ENCODE data around the gene RCAN3.
A peak's percentile ranks its signal among the peaks of the same experiment; 100 is the strongest.

The RCAN3 gene

DNA sequence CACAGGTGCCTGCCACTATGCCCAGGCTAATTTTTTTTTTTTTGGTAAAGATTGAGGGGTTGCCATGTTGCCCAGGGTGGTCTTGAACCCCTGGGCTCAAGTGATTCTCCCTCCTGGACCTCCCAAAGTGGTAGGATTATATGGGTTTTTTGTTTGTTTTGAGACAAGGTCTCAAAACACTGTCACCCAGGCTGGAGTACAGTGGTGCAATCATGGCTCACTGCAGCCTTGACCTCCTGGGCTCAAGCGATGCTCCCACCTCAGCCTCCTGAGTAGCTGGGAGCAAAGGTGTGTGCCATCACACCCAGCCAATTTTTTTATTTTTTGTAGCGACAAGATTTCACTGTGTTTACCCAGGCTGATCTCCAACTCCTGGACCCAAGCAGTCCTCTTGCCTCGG lies 8.9 kb upstream of the RCAN3 start:
- Mint-ChIP-seq H3K27me3 (no peaks in the 10 kb centered on the region), H3K4me1 (ENCODE audit: low read depth) (peaks cover 38% of the 10 kb centered on the region), H3K36me3 (ENCODE audit: low read depth) (no peaks in the 10 kb centered on the region), H3K9me3 (peaks cover 4% of the 10 kb centered on the region), H3K4me3 (no peak overlapping the region), H3K27ac (no peak overlapping the region)
- no peak for DNase-seq

DNA sequence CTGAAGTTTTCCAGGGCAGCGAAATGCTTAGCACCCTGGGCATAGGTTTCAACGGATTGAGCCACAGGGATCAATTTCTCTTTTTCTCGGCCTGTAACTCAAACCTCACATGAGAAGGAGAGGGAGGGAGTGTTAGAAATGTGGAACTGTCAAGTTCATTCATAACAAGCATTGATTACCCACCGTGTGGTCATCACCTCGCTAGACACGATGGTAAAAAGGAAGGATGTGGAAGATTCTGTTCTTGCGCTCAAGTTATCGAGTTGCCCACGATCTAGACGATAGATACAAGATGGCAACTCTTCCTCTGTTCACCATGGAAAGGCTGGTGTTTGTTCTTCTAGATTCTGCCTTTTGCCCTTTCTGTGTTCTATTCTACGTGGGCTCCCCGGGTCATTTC lies 4.0 kb upstream of the RCAN3 start:
- Mint-ChIP-seq H3K4me3 (no peak overlapping the region), H3K4me1 (ENCODE audit: low read depth) (peaks cover 41% of the 10 kb centered on the region), H3K9me3 (no peaks in the 10 kb centered on the region), H3K27ac (no peak overlapping the region), H3K36me3 (ENCODE audit: low read depth) (peaks cover 7% of the 10 kb centered on the region), H3K27me3 (no peaks in the 10 kb centered on the region)
- no peak for DNase-seq

DNA sequence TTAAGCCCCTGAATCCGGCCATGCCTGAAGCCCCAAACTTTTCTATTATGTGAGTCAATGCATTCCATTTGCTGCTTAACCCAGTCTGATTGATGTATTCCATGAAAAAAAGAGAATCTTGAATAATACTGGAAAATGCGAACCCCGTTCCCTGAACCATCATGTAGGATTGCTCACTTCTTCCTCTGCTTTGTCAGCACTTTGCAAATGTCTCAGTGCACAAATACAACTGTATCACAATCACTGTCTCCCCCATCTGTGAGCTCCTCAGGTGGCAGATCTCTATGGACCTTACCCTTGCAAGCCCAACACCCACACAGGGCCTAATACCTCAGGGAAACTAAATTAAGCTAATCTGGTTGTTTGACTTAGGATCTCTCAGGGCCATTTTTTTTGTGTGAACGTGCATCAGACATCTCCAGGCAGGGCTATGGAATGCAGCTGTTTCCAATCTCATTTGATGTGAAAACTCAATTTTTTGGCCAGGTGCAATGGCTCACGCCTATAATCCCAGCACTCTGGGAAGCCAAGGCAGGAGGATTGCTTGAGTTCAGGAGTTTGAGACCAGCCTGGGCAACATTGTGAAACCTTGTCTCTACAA lies 2.1 kb upstream of the RCAN3 start:
- Mint-ChIP-seq H3K4me3 (no peak overlapping the region), H3K27me3 (no peaks in the 10 kb centered on the region), H3K4me1 (ENCODE audit: low read depth) (peaks cover 55% of the 10 kb centered on the region), H3K27ac (peak overlapping the region; percentile 92), H3K9me3 (no peaks in the 10 kb centered on the region), H3K36me3 (ENCODE audit: low read depth) (peaks cover 16% of the 10 kb centered on the region)
- no peak for DNase-seq

DNA sequence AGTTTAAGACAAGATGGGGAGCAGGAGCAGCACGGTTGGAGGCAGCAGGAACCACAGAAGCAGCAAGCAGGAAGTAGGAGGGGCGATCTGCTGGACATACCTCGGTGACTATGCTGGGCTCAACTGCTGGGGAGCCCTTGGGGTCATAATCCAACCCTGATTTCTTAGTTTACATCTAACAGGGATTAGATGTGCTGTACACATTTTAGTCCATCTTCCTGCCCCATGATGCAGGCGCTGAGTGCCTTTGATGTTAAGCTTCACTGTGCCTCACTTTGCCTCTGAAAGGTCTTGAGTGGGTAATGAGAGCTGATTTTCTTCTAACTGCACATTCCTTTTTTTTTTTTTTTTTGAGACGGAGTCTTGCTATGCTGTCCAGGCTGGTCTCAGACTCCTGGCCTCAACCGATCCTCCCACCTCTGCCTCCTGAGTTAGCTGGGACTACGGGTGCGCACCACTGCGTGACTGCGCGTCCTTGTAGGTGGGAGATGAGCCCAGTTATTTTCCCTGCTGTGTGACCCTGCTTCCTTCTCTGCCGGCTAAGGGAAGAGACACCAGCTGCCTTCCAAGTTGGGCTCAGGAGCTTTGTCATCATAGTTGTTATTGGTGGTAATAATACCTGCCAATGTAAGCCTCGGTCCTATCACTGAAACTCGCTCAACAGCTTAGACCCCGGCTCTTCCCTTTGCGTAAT lies 1.1 kb upstream of the RCAN3 start:
- H3K4me3 Mint-ChIP-seq = peak overlapping the region; percentile 87
- H3K9me3 Mint-ChIP-seq = no peaks in the 10 kb centered on the region
- H3K27me3 Mint-ChIP-seq = no peaks in the 10 kb centered on the region
- DNase-seq = peak; percentile 50
- H3K4me1 Mint-ChIP-seq (ENCODE audit: low read depth) = peaks cover 63% of the 10 kb centered on the region
- peaks cover 16% of the 10 kb centered on the region for H3K36me3 Mint-ChIP-seq (ENCODE audit: low read depth)
- peak overlapping the region; percentile 92 for H3K27ac Mint-ChIP-seq

DNA sequence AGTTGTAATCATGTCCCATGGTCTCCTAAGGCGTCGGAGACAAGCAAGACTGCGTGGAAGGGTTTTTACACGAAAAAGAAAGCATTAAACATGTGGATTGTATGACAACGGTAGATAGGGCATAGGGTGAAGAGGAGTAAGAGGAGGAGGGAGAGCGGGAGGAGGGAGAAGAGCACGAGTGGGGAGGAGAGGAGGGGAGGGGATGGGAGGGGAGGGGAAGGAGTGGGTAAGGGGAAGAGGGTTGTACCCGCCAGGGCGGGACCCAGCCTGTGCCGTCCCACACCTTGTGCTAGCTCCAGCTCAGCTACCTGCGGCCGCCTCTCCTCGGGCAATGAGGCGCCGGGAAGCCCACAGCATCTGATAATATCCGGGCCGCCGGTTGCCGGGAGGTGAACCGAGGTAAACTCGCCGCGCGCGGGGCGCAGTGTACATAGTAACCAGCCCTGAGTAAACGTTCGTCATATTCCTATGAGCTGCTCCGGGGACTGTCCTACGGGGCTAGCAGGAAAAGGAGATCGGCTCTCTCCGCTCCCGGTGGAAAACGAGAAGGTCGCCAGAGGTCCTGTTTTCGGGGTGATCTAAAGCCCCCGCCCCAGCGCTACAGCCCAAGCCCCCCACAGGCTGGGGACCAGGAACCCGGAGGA lies 449 bp upstream of the RCAN3 start:
- DNase-seq = peak; percentile 86
- peaks cover 68% of the 10 kb centered on the region for H3K4me1 Mint-ChIP-seq (ENCODE audit: low read depth)
- no peaks in the 10 kb centered on the region for H3K27me3 Mint-ChIP-seq

DNA sequence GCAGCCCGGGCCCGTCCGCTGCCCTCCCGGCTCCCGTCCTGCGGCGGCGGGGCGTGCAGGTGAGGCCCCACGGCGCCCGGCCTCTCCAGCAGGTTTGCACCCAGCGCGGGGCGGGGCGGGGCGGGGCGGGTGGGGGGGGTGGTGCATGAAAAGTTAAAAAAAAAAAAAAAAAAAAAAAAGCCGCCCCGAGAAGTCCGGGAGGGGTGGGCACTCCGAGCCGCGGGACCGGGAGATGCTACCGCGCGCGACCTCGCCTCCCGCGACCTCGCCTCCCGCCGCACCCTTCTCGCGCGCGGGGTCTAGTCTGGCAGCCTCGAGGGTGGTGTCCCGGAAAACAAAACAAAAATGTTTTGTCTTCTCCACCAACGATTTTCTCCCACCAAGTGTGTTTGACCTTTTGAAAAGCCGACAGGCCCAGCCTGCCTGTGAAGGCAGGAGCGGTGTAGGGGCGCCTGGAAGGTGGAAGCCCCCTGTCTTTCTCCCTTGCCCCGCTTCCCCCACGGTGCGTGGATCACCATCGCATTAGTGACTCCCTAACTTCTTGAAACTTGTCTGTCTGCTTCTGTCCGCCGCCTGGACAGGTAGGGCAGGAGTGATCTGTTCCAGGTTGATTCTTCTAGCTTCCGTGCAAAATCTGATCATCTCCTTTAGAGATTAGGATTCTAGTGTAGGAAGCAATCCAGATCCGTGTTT lies 569 bp downstream of the RCAN3 start:
- Mint-ChIP-seq H3K27me3 (no peaks in the 10 kb centered on the region), H3K9me3 (no peaks in the 10 kb centered on the region), H3K4me1 (ENCODE audit: low read depth) (peaks cover 73% of the 10 kb centered on the region), H3K27ac (peak overlapping the region; percentile 93), H3K36me3 (ENCODE audit: low read depth) (peaks cover 19% of the 10 kb centered on the region), H3K4me3 (peak overlapping the region; percentile 89)
- DNase-seq = peak; percentile 70

More for the DNA sequence above, 449 bp upstream of the RCAN3 start:
- Mint-ChIP-seq H3K27ac (peak overlapping the region; percentile 92), H3K9me3 (no peaks in the 10 kb centered on the region), H3K4me3 (peak overlapping the region; percentile 87), H3K36me3 (ENCODE audit: low read depth) (peaks cover 16% of the 10 kb centered on the region)

DNA sequence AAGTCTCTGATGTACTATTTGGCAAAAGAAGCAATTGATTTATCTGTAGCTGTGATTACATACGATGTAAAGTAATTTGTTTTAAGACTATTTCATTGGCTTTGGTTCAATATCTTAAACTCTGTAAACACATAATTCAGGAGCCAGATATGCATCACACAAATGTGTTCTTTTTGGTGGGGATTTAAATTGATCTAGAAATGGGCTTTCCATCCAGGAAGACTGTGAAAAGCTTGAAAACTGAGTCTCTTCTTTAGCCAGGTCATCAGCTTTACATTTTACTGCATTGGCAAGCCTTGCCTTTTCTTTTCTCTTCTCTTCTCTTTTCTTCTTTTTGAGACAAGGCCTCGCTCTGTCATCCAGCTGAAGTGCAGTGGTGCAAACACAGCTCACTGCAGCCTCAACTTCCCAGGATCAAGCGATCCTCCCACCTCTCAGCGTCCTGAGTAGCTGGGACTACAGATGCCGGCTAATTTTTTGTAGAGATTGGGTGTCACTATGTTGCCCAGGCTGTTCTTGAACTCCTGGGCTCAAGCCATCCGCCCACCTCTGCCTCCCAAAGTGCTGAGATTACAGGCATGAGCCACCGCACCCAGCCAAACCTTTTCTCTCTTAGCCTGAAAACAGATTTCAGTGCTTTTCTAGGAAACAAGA lies 1.4 kb downstream of the RCAN3 start:
- H3K4me3 Mint-ChIP-seq = peak overlapping the region; percentile 89
- DNase-seq = peak; percentile 55
- H3K9me3 Mint-ChIP-seq = no peaks in the 10 kb centered on the region
- H3K4me1 Mint-ChIP-seq (ENCODE audit: low read depth) = peaks cover 73% of the 10 kb centered on the region
- peak overlapping the region; percentile 93 for H3K27ac Mint-ChIP-seq
- H3K36me3 Mint-ChIP-seq (ENCODE audit: low read depth) = peaks cover 19% of the 10 kb centered on the region
- H3K27me3 Mint-ChIP-seq = no peaks in the 10 kb centered on the region

DNA sequence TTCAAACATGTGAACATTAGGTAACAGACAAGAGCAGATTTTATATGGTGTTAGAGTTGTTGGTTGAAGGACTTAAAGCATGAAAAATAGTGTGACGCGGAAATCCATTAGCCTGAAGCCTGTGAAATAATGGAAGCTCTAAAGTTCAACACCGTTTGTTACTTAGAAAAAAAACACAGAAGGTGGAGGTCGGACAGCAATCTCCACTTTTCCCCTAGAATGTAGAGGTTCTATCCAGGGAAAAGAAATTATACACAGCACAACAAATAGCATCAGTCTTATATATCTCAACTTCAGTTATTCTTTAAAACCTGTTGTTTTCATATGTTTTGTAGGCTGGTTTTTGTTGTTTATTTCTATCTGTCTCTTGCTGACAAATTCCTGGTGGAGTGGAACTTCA lies 1.9 kb downstream of the RCAN3 start:
- no peaks in the 10 kb centered on the region for H3K9me3 Mint-ChIP-seq
- H3K4me1 Mint-ChIP-seq (ENCODE audit: low read depth) = peaks cover 73% of the 10 kb centered on the region
- peak overlapping the region; percentile 89 for H3K4me3 Mint-ChIP-seq
- H3K27me3 Mint-ChIP-seq = no peaks in the 10 kb centered on the region
- H3K27ac Mint-ChIP-seq = peak overlapping the region; percentile 93
- DNase-seq = no peak
- peaks cover 23% of the 10 kb centered on the region for H3K36me3 Mint-ChIP-seq (ENCODE audit: low read depth)

DNA sequence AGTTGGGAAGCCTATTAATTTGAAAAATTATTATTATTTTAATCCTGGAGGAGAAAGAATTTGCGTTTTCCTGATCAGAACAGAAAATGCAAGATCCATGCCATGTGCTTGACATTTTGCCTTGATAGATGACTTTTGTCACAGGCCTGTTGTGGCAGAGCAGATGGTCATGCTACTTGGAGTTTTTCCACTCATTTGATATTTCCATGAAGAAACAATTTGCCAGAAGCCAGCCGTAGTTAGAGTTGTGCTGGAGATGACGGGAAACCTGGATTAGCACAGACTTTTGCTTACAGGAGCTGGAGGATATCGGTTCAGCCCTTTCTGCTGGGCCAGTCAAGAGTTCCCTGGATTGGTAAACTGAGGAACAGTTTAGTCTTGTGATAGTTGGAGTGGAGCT lies 3.2 kb downstream of the RCAN3 start:
- no peaks in the 10 kb centered on the region for H3K27me3 Mint-ChIP-seq
- DNase-seq = no peak
- peak overlapping the region; percentile 88 for H3K27ac Mint-ChIP-seq
- peaks cover 33% of the 10 kb centered on the region for H3K36me3 Mint-ChIP-seq (ENCODE audit: low read depth)
- peaks cover 75% of the 10 kb centered on the region for H3K4me1 Mint-ChIP-seq (ENCODE audit: low read depth)
- peak overlapping the region; percentile 58 for H3K4me3 Mint-ChIP-seq
- H3K9me3 Mint-ChIP-seq = no peaks in the 10 kb centered on the region

DNA sequence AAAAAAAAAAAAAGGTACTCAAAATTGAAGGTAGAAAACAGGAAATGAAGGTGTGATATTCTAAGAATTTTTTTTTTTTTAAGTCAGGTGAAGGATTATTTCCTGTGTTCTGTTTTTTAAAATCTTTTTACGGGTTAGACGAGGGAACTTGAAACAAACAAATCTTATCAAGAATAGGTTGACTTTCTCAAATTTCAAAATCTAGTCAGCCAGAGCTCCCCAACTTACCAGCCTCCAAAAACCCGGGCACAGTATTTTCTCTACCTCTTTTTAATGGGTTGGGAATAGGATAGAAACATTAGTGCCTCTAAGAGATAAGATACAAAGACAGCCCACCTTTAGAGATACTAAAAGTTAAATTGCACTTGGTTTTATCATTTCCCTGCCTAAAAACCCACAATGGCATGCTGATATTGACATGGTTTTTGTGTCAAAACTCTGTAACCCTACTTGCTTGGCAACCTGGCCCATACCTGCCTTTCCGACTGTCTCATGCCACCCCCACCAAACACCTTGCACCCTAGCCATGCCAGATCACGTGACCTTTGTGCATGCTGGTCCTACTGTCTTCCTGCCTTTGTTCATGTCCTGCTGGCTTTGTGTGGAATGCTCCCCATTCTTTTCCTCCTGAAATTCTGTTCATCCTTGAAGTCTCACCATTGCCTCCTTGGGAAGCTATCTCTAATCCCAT lies 4.2 kb downstream of the RCAN3 start:
- no peaks in the 10 kb centered on the region for H3K9me3 Mint-ChIP-seq
- peak overlapping the region; percentile 88 for H3K27ac Mint-ChIP-seq
- H3K36me3 Mint-ChIP-seq (ENCODE audit: low read depth) = peaks cover 41% of the 10 kb centered on the region
- H3K4me1 Mint-ChIP-seq (ENCODE audit: low read depth) = peaks cover 73% of the 10 kb centered on the region
- DNase-seq = no peak
- peak overlapping the region; percentile 58 for H3K4me3 Mint-ChIP-seq
- H3K27me3 Mint-ChIP-seq = no peaks in the 10 kb centered on the region

DNA sequence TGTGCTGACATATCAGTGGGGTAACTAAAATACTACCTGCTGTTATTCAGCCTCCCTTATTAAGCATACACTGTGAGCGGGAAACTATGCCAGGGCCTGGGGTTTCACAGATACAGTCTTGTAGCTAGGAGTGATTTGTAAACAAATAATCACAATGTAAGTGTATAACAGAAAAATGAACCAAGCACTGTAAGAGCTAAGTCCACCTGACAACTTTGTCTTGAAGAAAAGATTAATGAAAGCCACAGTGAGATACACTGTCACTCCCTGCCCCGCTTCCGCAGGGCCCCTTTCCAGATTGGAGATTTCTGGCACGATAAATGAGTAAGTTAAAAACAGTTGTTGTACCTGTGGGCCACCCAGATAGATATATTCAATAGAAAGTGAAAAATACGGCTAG lies 4.8 kb downstream of the RCAN3 start:
- Mint-ChIP-seq H3K9me3 (no peaks in the 10 kb centered on the region), H3K4me1 (ENCODE audit: low read depth) (peaks cover 75% of the 10 kb centered on the region), H3K27ac (peak overlapping the region; percentile 88)

DNA sequence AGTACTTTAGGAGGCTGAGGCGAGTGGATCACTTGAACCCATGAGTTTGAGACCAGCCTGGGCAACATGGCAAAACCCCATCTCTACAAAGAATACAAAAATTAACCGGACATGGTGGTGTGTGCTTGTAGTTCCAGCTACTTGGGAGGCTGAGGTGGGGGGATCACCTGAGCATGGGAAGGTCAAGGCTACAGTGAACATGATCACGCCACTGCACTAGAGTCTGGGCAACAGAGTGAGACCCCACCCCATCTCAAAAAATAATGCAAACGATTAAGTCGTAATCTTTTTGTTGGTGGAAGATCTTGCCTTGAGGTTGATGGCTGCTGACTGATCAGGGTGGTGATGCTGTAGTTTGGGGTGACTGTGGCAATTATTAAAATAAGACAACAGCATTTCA lies 6.3 kb downstream of the RCAN3 start:
- H3K36me3 Mint-ChIP-seq (ENCODE audit: low read depth) = peaks cover 38% of the 10 kb centered on the region
- H3K4me1 Mint-ChIP-seq (ENCODE audit: low read depth) = peaks cover 86% of the 10 kb centered on the region
- H3K27me3 Mint-ChIP-seq = no peaks in the 10 kb centered on the region
- H3K4me3 Mint-ChIP-seq = no peak overlapping the region
- peak overlapping the region; percentile 76 for H3K27ac Mint-ChIP-seq
- DNase-seq = no peak
- no peaks in the 10 kb centered on the region for H3K9me3 Mint-ChIP-seq

More for the DNA sequence above, 4.8 kb downstream of the RCAN3 start:
- peaks cover 39% of the 10 kb centered on the region for H3K36me3 Mint-ChIP-seq (ENCODE audit: low read depth)
- DNase-seq = peak; percentile 36
- peak overlapping the region; percentile 58 for H3K4me3 Mint-ChIP-seq
- H3K27me3 Mint-ChIP-seq = no peaks in the 10 kb centered on the region

DNA sequence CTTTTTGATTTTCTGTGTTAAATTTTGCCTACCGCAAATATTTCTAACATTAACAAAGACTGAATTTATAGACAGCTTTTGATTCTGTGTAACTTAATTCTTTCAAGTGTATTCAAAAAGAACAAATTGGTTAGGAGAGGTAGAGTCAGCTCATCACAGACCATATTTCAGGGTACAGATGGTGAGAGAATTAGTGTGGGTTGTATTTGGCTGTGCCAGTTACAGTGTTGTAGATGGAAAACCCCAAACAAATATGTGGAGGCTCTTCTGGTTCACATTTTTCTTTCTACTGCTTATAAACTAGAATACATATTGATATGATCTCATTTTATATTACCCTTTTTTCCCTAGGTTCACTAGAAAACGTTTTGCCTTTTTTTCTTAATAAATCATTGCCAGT lies 11.1 kb downstream of the RCAN3 start:
- Mint-ChIP-seq H3K4me3 (no peak overlapping the region), H3K9me3 (no peaks in the 10 kb centered on the region), H3K36me3 (ENCODE audit: low read depth) (peaks cover 68% of the 10 kb centered on the region), H3K27ac (peak overlapping the region; percentile 80), H3K27me3 (no peaks in the 10 kb centered on the region), H3K4me1 (ENCODE audit: low read depth) (peaks cover 71% of the 10 kb centered on the region)
- no peak for DNase-seq

DNA sequence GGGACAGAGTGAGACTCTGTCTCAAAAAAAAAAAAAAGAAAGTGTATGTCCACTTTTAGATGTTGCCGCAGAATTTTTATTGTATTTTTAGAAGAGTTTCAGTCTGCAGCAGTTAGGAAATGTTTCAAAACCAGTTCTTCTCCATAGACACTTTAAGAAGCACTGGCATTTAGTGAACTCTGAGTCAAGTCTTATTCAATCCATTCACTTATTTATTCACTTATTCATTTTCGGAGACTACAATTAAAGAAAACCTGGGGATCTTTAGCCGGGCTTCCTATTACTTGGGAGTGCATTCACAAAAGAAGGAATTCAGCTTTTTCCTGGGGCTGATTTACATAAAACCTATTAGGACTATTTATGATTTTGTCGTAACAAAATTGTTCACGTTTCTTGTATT lies 12.3 kb downstream of the RCAN3 start:
- H3K9me3 Mint-ChIP-seq = no peaks in the 10 kb centered on the region
- no peak overlapping the region for H3K4me3 Mint-ChIP-seq
- H3K36me3 Mint-ChIP-seq (ENCODE audit: low read depth) = peaks cover 70% of the 10 kb centered on the region
- no peaks in the 10 kb centered on the region for H3K27me3 Mint-ChIP-seq
- H3K4me1 Mint-ChIP-seq (ENCODE audit: low read depth) = peaks cover 67% of the 10 kb centered on the region
- H3K27ac Mint-ChIP-seq = peak overlapping the region; percentile 12
- DNase-seq = no peak
